ENCODE measurements around the gene SPDYA. TPM values are rescaled to one million over a fixed set of nuclear protein-coding genes. Genes with fewer than 3 reads are reported as not detected.

SPDYA gene
- total RNA-seq, 1 experiment from 2014 or later: 0.69 TPM

DNA sequence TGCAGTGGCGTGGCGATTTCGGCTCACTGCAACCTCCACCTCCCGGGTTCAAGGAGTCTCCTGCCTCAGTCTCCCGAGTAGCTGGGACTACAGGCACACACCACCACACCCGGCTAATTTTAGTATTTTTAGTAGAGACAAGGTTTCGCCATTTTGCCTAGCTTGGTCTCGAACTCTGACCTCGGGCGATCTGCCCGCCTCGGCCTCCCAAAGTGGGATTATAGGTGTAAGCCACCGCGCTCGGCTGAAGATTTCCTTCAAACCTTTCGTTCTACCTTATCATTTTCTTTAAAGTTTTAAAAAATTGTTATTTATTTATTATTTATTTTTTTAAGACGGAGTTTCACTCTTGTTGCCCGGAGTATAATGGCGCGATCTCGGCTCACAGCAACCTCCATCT, 82.9 kb downstream of the SPDYA start:
- DNase-seq: no peak
- H3K9ac ChIP-seq (ENCODE audit: low read length): no peak overlapping the region
- H3K9me3 ChIP-seq (ENCODE audit: low read length): no peaks in the 10 kb centered on the region
- H3K4me3 ChIP-seq (ENCODE audit: low read length): no peak overlapping the region
- POLR2A ChIA-PET (ENCODE audit: unreplicated experiment): no interaction called here
- H3K27me3 ChIP-seq (ENCODE audit: low read length): no peaks in the 10 kb centered on the region
- intact Hi-C loops (cut with micrococcal nuclease): no loop called here
- H3K36me3 ChIP-seq (ENCODE audit: low read depth, low read length): peaks cover 12% of the 10 kb centered on the region; the same call in 1 of the 2 replicates
- no peak for ATAC-seq
- no peak overlapping the region for H3K4me2 ChIP-seq (ENCODE audit: low read length)
- H3K27ac ChIP-seq (ENCODE audit: low read length): no peak overlapping the region
- H3K79me2 ChIP-seq (ENCODE audit: low read length): peaks cover 41% of the 10 kb centered on the region
- no TSS peak for BruUV-seq (replicated peaks)
- no peak overlapping the region for H2AFZ ChIP-seq (ENCODE audit: low read length)
- no peak for TF ChIP-seq EZH2phosphoT487 (IDR thresholded peaks at IDR 0.05; ENCODE audit: borderline replicate concordance, low read length)
- TF ChIP-seq, protein P1, sequence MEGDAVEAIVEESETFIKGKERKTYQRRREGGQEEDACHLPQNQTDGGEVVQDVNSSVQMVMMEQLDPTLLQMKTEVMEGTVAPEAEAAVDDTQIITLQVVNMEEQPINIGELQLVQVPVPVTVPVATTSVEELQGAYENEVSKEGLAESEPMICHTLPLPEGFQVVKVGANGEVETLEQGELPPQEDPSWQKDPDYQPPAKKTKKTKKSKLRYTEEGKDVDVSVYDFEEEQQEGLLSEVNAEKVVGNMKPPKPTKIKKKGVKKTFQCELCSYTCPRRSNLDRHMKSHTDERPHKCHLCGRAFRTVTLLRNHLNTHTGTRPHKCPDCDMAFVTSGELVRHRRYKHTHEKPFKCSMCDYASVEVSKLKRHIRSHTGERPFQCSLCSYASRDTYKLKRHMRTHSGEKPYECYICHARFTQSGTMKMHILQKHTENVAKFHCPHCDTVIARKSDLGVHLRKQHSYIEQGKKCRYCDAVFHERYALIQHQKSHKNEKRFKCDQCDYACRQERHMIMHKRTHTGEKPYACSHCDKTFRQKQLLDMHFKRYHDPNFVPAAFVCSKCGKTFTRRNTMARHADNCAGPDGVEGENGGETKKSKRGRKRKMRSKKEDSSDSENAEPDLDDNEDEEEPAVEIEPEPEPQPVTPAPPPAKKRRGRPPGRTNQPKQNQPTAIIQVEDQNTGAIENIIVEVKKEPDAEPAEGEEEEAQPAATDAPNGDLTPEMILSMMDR (conservative IDR thresholded peaks at IDR 0.05; ENCODE audit: low read depth, low read length): no peak
- no peak for TF ChIP-seq EZH2 (IDR thresholded peaks at IDR 0.05; ENCODE audit: low read length, unreplicated experiment)
- CTCF ChIA-PET: no interaction called here
- H3K4me1 ChIP-seq (ENCODE audit: insufficient read depth, low read length): peaks cover 20% of the 10 kb centered on the region
- H4K20me1 ChIP-seq (ENCODE audit: low read length): peaks cover 29% of the 10 kb centered on the region
- H3K9me2 ChIP-seq (replicated peaks; ENCODE audit: low read length): no peaks in the 10 kb centered on the region
- no peaks in the 10 kb centered on the region for H3F3A ChIP-seq (ENCODE audit: low read length, unreplicated experiment)

DNA sequence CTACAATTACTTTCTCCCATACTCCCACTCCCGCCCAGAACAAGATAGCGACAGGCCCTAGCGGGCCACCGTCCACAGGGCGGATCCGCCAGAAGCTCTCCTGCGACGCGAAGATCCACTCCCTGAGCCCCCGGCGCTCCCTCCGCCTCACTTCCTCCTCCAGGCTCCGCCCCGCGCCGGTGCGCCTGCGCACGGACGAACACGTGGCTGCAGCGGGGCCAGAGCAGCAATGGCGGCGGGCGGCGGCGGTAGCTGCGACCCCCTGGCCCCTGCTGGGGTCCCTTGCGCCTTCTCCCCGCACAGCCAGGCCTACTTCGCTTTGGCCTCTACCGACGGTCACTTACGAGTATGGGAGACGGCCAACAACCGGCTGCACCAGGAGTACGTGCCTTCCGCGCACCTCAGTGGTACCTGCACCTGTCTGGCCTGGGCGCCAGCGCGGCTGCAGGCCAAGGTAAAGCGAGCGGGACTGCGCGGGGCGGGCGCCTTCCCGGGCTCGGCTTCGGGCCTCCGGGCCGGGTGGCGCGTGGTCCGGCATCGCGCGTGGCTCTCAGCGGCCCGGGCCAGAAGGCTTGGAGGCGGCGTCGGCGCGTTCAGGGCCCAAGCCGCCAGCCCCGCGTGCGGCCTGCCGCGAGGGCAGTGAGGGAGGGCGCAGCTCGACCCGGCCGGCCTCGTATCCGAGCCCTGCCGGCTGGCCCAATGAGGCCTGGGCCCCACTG, 84.0 kb downstream of the SPDYA start, which contains the start of gene WDR43:
TSS of gene WDR43 (plus strand) at position 198 of the 719 bp plus-strand sequence. CDS start at position 230, 32 bp downstream.
- Histone ChIP-seq H3K9ac (ENCODE audit: low read length) (peak within 1 kb of the TSS; percentile 99), H3K9me2 (replicated peaks; ENCODE audit: low read length) (no peaks in the 10 kb centered on the region), H3F3A (ENCODE audit: low read length, unreplicated experiment) (no peaks in the 10 kb centered on the region), H3K79me2 (ENCODE audit: low read length) (peaks cover 52% of the 10 kb centered on the region), H4K20me1 (ENCODE audit: low read length) (peaks cover 40% of the 10 kb centered on the region), H3K27ac (ENCODE audit: low read length) (peak within 1 kb of the TSS; percentile 71), H3K36me3 (ENCODE audit: low read depth, low read length) (peaks cover 13% of the 10 kb centered on the region; the same call in 1 of the 2 replicates), H3K27me3 (ENCODE audit: low read length) (no peaks in the 10 kb centered on the region), H3K9me3 (ENCODE audit: low read length) (no peaks in the 10 kb centered on the region), H3K4me2 (ENCODE audit: low read length) (peak within 1 kb of the TSS; percentile 93), H3K4me1 (ENCODE audit: insufficient read depth, low read length) (peaks cover 24% of the 10 kb centered on the region), H3K4me3 (ENCODE audit: low read length) (peak within 1 kb of the TSS; percentile 92), H2AFZ (ENCODE audit: low read length) (peak within 1 kb of the TSS; percentile 72)
- POLR2A ChIA-PET (ENCODE audit: unreplicated experiment): no interaction called here
- CTCF ChIA-PET: no interaction called here
- TF ChIP-seq EZH2phosphoT487 (IDR thresholded peaks at IDR 0.05; ENCODE audit: borderline replicate concordance, low read length) (no peak), EZH2 (IDR thresholded peaks at IDR 0.05; ENCODE audit: low read length, unreplicated experiment) (no peak)
- TF ChIP-seq, protein P1 (conservative IDR thresholded peaks at IDR 0.05; ENCODE audit: low read depth, low read length): no peak
- intact Hi-C loops (cut with micrococcal nuclease): loop anchor here (1.0 kb wide), 1 partner anchor 24 kb away; the partner anchor contains the start of gene TRMT61B
- no TSS peak for BruUV-seq (replicated peaks)
- peak; percentile 99 for DNase-seq
- ATAC-seq: peak; percentile 86
